Activated B cell treated with CpG ODN at 0.5 μM for 24 hours (primary cell): ENCODE results near the gene UXS1. TPM values are rescaled to one million over a fixed set of nuclear protein-coding genes. Genes with fewer than 3 reads are reported as not detected.

Source experiments
- ATAC-seq: fragments of 200-7000 bp; cut with Tn5 transposase; one replicate; pipeline ENCODE4 v1.10.0; 2021; ENCODE audit warnings: low read depth, mild to moderate bottlenecking, moderate library complexity
- CTCF ChIA-PET: fragments of 350-600 bp; sonication (Branson Sonifier 250); formaldehyde crosslinking; loops from one replicate; lab custom pipeline; 2021; ENCODE audit warnings: antibody characterized with exemption; lab: Charles Lee
- POLR2A ChIA-PET: fragments of 350-600 bp; sonication (Branson Sonifier 250); formaldehyde crosslinking; loops from one replicate; lab custom pipeline; 2021; ENCODE audit warnings: antibody characterized with exemption; lab: Charles Lee
- DNase-seq: peaks from one replicate; pipeline ENCODE4 v3.0.0; 2022
- H3K27ac Mint-ChIP-seq: one replicate; pipeline ENCODE4 v1.8.0; 2020; ENCODE audit warnings: mixed read lengths
- H3K27me3 Mint-ChIP-seq: one replicate; pipeline ENCODE4 v1.8.0; 2021; ENCODE audit warnings: mixed read lengths
- H3K36me3 Mint-ChIP-seq: one replicate; pipeline ENCODE4 v1.8.0; 2021; ENCODE audit warnings: low read depth, mixed read lengths
- H3K4me1 Mint-ChIP-seq: one replicate; pipeline ENCODE4 v1.8.0; 2021; ENCODE audit warnings: mixed read lengths
- H3K4me3 Mint-ChIP-seq: one replicate; pipeline ENCODE4 v1.8.0; 2020; ENCODE audit warnings: mild to moderate bottlenecking, mixed read lengths
- H3K9me3 Mint-ChIP-seq: one replicate; pipeline ENCODE4 v1.8.0; 2020; ENCODE audit warnings: mixed read lengths
- CTCF ChIP-seq: fragments of 200-600 bp; IDR thresholded peaks from one replicate; pipeline ENCODE4 v1.8.0; 2022; ENCODE audit warnings: antibody characterized with exemption, mild to moderate bottlenecking
- intact Hi-C: fragments of 100-400 bp; cut with micrococcal nuclease; formaldehyde crosslinking; loops from one replicate; pipeline ENCODE4 v1.15.1; 2024
- total RNA-seq: library from RNA; stranded (reverse); gene quantifications from 2 replicates; pipeline ENCODE4 v1.2.3, GENCODE V29; 2022

The UXS1 gene
- total RNA-seq, 1 donor from 2014 or later, result 24.2 TPM

- Mint-ChIP-seq H3K9me3 (peaks cover under 1% of the 10 kb centered on the region), H3K4me3 (no peak overlapping the region), H3K4me1 (peaks cover 28% of the 10 kb centered on the region), H3K36me3 (peaks cover 59% of the 10 kb centered on the region), H3K27ac (peak overlapping the region; percentile 47), H3K27me3 (no peaks in the 10 kb centered on the region)
- no peak for TF ChIP-seq CTCF
- intact Hi-C loops, result loop anchor here (10.0 kb wide), 1 partner anchor 749 kb away; no protein-coding TSS in a partner anchor
- ATAC-seq, result no peak
- ChIA-PET POLR2A (interaction anchor here (0.5 kb wide), 1 partner anchor 233 kb away, joined by 3 read pairs; no protein-coding TSS in a partner anchor), CTCF (interaction anchor here (1.4 to 5.2 kb wide), 2 partner anchors 348 to 517 kb away, joined by 4 to 17 read pairs; no protein-coding TSS in a partner anchor)
- no peak for DNase-seq
Measured at GRCh38 chr2:106094131-106094841, 99.8 kb downstream of the UXS1 start.

- Mint-ChIP-seq H3K27me3 (no peaks in the 10 kb centered on the region), H3K36me3 (peaks cover 39% of the 10 kb centered on the region), H3K4me3 (no peak overlapping the region), H3K9me3 (peaks cover 9% of the 10 kb centered on the region), H3K4me1 (peaks cover 31% of the 10 kb centered on the region), H3K27ac (no peak overlapping the region)
- intact Hi-C loops, result loop anchor here (10.0 kb wide), 1 partner anchor 746 kb away; no protein-coding TSS in a partner anchor
- CTCF ChIA-PET, result interaction anchor here (0.8 to 1.4 kb wide), 2 partner anchors 13 to 482 kb away, joined by 3 read pairs; no protein-coding TSS in a partner anchor
- ATAC-seq (no peak), DNase-seq (no peak)
- POLR2A ChIA-PET, result no interaction called here
- no peak for TF ChIP-seq CTCF
Measured at GRCh38 chr2:106090916-106091618, 103.0 kb downstream of the UXS1 start.

- Mint-ChIP-seq H3K27ac (no peak overlapping the region), H3K4me3 (no peak overlapping the region), H3K9me3 (peaks cover 9% of the 10 kb centered on the region), H3K27me3 (no peaks in the 10 kb centered on the region), H3K36me3 (peaks cover 32% of the 10 kb centered on the region), H3K4me1 (peaks cover 28% of the 10 kb centered on the region)
- intact Hi-C loops, result loop anchor here (10.0 kb wide), 1 partner anchor 745 kb away; no protein-coding TSS in a partner anchor
- ChIA-PET POLR2A (no interaction called here), CTCF (no interaction called here)
- no peak for TF ChIP-seq CTCF
- DNase-seq (no peak), ATAC-seq (no peak)
Measured at GRCh38 chr2:106089611-106090010, 104.5 kb downstream of the UXS1 start.

- TF ChIP-seq CTCF, result no peak
- H3K27me3 Mint-ChIP-seq, result no peaks in the 10 kb centered on the region
- intact Hi-C loops, result loop anchor here (1.0 kb wide), 1 partner anchor 509 kb away; no protein-coding TSS in a partner anchor
- ChIA-PET CTCF (interaction anchor here (2.1 to 2.8 kb wide), 2 partner anchors 509 to 510 kb away, joined by 7 to 10 read pairs; no protein-coding TSS in a partner anchor), POLR2A (no interaction called here)
- peaks cover 20% of the 10 kb centered on the region for H3K4me1 Mint-ChIP-seq
- ATAC-seq, result peak; percentile 31
- H3K9me3 Mint-ChIP-seq, result peaks cover 9% of the 10 kb centered on the region
- H3K27ac Mint-ChIP-seq, result no peak overlapping the region
- no peak overlapping the region for H3K4me3 Mint-ChIP-seq
- peaks cover 5% of the 10 kb centered on the region for H3K36me3 Mint-ChIP-seq
- DNase-seq, result no peak
Measured at GRCh38 chr2:106085181-106085940, 108.7 kb downstream of the UXS1 start.
